Measurements from ENCODE around the gene STX18. TPM values are rescaled to one million over a fixed set of nuclear protein-coding genes. Genes with fewer than 3 reads are reported as not detected.

Gene STX18
- total and polyA plus RNA-seq, 2 experiments from 2014 or later = 15.9 to 18.1 TPM

DNA sequence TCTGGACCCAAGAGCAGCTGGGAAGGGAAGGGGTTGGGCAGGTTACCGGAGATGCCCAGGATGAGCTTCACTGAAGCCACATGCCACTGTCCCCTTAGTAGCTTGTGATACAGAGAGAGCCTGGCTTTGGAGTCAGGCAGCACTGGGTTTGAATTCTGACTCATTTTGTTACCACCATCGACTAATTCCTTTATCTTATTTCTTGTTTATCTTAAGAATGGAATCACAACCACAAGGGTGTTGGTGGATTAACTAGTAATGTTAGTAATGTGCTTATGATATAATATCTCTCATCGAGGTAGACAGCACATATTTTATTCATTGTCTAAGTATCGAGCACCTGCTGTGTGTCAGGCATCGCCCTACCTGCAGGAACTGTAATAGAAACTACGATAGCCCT is 17.7 kb upstream of the STX18 start (continued):
- TF ChIP-seq, protein P1, sequence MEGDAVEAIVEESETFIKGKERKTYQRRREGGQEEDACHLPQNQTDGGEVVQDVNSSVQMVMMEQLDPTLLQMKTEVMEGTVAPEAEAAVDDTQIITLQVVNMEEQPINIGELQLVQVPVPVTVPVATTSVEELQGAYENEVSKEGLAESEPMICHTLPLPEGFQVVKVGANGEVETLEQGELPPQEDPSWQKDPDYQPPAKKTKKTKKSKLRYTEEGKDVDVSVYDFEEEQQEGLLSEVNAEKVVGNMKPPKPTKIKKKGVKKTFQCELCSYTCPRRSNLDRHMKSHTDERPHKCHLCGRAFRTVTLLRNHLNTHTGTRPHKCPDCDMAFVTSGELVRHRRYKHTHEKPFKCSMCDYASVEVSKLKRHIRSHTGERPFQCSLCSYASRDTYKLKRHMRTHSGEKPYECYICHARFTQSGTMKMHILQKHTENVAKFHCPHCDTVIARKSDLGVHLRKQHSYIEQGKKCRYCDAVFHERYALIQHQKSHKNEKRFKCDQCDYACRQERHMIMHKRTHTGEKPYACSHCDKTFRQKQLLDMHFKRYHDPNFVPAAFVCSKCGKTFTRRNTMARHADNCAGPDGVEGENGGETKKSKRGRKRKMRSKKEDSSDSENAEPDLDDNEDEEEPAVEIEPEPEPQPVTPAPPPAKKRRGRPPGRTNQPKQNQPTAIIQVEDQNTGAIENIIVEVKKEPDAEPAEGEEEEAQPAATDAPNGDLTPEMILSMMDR (conservative IDR thresholded peaks at IDR 0.05; ENCODE audit: low read depth in 2 of 2) = no peak
- TF ChIP-seq, protein P2, sequence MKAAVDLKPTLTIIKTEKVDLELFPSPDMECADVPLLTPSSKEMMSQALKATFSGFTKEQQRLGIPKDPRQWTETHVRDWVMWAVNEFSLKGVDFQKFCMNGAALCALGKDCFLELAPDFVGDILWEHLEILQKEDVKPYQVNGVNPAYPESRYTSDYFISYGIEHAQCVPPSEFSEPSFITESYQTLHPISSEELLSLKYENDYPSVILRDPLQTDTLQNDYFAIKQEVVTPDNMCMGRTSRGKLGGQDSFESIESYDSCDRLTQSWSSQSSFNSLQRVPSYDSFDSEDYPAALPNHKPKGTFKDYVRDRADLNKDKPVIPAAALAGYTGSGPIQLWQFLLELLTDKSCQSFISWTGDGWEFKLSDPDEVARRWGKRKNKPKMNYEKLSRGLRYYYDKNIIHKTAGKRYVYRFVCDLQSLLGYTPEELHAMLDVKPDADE (IDR thresholded peaks at IDR 0.05) = no peak
- TF ChIP-seq EZH2phosphoT487 (IDR thresholded peaks at IDR 0.05; ENCODE audit: unreplicated experiment) (no peak), EZH2 (IDR thresholded peaks at IDR 0.05; ENCODE audit: low read depth, unreplicated experiment) (no peak), ZNF331 (CRISPR knock-in tag; IDR thresholded peaks at IDR 0.05; ENCODE audit: low read depth) (no peak), POLR2AphosphoS5 (IDR thresholded peaks at IDR 0.05; ENCODE audit: low read depth) (no peak)
- TF ChIP-seq, protein P3, sequence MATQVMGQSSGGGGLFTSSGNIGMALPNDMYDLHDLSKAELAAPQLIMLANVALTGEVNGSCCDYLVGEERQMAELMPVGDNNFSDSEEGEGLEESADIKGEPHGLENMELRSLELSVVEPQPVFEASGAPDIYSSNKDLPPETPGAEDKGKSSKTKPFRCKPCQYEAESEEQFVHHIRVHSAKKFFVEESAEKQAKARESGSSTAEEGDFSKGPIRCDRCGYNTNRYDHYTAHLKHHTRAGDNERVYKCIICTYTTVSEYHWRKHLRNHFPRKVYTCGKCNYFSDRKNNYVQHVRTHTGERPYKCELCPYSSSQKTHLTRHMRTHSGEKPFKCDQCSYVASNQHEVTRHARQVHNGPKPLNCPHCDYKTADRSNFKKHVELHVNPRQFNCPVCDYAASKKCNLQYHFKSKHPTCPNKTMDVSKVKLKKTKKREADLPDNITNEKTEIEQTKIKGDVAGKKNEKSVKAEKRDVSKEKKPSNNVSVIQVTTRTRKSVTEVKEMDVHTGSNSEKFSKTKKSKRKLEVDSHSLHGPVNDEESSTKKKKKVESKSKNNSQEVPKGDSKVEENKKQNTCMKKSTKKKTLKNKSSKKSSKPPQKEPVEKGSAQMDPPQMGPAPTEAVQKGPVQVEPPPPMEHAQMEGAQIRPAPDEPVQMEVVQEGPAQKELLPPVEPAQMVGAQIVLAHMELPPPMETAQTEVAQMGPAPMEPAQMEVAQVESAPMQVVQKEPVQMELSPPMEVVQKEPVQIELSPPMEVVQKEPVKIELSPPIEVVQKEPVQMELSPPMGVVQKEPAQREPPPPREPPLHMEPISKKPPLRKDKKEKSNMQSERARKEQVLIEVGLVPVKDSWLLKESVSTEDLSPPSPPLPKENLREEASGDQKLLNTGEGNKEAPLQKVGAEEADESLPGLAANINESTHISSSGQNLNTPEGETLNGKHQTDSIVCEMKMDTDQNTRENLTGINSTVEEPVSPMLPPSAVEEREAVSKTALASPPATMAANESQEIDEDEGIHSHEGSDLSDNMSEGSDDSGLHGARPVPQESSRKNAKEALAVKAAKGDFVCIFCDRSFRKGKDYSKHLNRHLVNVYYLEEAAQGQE (IDR thresholded peaks at IDR 0.05; ENCODE audit: unreplicated experiment) = no peak

DNA sequence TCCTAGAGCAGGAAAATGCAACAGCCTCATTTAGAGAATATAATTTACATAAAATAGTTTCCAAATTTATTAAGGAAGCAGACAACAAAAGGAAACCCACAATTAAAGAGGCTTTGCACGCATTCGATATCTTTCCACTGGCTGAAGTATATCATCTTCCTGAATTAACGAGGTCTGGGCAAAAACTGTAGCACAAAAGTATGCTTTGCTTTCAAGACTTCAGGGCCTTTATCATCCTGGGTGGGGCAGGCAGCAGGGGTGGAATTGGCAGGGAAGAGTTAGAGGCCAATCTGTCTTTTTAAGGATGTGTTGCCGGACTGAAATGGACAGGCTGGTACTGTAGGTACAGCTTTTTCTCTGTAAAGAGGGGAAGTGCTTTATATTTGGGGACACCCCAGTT is 17.0 kb upstream of the STX18 start:
- peaks cover 26% of the 10 kb centered on the region for H4K20me1 ChIP-seq (replicated peaks; ENCODE audit: insufficient read depth)
- no peaks in the 10 kb centered on the region for H3K9me2 ChIP-seq (ENCODE audit: insufficient read depth)
- no peaks in the 10 kb centered on the region for H3K4me1 ChIP-seq (ENCODE audit: insufficient read depth)
- no peaks in the 10 kb centered on the region for H3F3A ChIP-seq (replicated peaks; ENCODE audit: low read depth)
- H3K4me2 ChIP-seq = no peak overlapping the region
- H2AFZ ChIP-seq = no peak overlapping the region
- Mint-ChIP-seq H3K27me3 (ENCODE audit: insufficient read depth, low read depth, poor library complexity) (peaks cover 8% of the 10 kb centered on the region), H3K4me1 (no peaks in the 10 kb centered on the region), H3K27ac (no peak overlapping the region), H3K9me3 (no peaks in the 10 kb centered on the region), H3K4me3 (no peak overlapping the region), H3K36me3 (ENCODE audit: low read depth) (peaks cover 18% of the 10 kb centered on the region)
- no peaks in the 10 kb centered on the region for H3K36me3 ChIP-seq (ENCODE audit: insufficient read depth)
- H3K4me3 ChIP-seq = no peak overlapping the region
- ATAC-seq = no peak
- H3K27me3 ChIP-seq (ENCODE audit: insufficient read depth) = no peaks in the 10 kb centered on the region
- no peaks in the 10 kb centered on the region for H3K79me2 ChIP-seq (replicated peaks; ENCODE audit: insufficient read depth)
- no peak overlapping the region for H3K27ac ChIP-seq (ENCODE audit: low read depth)
- DNase-seq (ENCODE audit: low spot score) = no peak
- TF ChIP-seq NANOG (IDR thresholded peaks at IDR 0.05; ENCODE audit: borderline replicate concordance) (no peak), EZH2phosphoT487 (IDR thresholded peaks at IDR 0.05; ENCODE audit: unreplicated experiment) (no peak), EZH2 (IDR thresholded peaks at IDR 0.05; ENCODE audit: low read depth, unreplicated experiment) (no peak), CREB1 (CRISPR knock-in tag; IDR thresholded peaks at IDR 0.05; ENCODE audit: low read depth) (no peak)
- TF ChIP-seq, protein P1 (conservative IDR thresholded peaks at IDR 0.05; ENCODE audit: low read depth in 2 of 2) = no peak
- TF ChIP-seq, protein P4, sequence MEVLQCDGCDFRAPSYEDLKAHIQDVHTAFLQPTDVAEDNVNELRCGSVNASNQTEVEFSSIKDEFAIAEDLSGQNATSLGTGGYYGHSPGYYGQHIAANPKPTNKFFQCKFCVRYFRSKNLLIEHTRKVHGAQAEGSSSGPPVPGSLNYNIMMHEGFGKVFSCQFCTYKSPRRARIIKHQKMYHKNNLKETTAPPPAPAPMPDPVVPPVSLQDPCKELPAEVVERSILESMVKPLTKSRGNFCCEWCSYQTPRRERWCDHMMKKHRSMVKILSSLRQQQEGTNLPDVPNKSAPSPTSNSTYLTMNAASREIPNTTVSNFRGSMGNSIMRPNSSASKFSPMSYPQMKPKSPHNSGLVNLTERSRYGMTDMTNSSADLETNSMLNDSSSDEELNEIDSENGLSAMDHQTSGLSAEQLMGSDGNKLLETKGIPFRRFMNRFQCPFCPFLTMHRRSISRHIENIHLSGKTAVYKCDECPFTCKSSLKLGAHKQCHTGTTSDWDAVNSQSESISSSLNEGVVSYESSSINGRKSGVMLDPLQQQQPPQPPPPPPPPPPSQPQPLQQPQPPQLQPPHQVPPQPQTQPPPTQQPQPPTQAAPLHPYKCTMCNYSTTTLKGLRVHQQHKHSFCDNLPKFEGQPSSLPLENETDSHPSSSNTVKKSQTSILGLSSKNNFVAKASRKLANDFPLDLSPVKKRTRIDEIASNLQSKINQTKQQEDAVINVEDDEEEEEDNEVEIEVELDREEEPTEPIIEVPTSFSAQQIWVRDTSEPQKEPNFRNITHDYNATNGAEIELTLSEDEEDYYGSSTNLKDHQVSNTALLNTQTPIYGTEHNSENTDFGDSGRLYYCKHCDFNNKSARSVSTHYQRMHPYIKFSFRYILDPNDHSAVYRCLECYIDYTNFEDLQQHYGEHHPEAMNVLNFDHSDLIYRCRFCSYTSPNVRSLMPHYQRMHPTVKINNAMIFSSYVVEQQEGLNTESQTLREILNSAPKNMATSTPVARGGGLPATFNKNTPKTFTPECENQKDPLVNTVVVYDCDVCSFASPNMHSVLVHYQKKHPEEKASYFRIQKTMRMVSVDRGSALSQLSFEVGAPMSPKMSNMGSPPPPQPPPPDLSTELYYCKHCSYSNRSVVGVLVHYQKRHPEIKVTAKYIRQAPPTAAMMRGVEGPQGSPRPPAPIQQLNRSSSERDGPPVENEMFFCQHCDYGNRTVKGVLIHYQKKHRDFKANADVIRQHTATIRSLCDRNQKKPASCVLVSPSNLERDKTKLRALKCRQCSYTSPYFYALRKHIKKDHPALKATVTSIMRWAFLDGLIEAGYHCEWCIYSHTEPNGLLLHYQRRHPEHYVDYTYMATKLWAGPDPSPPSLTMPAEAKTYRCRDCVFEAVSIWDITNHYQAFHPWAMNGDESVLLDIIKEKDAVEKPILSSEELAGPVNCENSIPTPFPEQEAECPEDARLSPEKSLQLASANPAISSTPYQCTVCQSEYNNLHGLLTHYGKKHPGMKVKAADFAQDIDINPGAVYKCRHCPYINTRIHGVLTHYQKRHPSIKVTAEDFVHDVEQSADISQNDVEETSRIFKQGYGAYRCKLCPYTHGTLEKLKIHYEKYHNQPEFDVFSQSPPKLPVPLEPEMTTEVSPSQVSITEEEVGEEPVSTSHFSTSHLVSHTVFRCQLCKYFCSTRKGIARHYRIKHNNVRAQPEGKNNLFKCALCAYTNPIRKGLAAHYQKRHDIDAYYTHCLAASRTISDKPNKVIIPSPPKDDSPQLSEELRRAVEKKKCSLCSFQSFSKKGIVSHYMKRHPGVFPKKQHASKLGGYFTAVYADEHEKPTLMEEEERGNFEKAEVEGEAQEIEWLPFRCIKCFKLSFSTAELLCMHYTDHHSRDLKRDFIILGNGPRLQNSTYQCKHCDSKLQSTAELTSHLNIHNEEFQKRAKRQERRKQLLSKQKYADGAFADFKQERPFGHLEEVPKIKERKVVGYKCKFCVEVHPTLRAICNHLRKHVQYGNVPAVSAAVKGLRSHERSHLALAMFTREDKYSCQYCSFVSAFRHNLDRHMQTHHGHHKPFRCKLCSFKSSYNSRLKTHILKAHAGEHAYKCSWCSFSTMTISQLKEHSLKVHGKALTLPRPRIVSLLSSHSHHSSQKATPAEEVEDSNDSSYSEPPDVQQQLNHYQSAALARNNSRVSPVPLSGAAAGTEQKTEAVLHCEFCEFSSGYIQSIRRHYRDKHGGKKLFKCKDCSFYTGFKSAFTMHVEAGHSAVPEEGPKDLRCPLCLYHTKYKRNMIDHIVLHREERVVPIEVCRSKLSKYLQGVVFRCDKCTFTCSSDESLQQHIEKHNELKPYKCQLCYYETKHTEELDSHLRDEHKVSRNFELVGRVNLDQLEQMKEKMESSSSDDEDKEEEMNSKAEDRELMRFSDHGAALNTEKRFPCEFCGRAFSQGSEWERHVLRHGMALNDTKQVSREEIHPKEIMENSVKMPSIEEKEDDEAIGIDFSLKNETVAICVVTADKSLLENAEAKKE (CRISPR knock-in tag; IDR thresholded peaks at IDR 0.05) = no peak
